CD4-positive, alpha-beta T cell treated with Interleukin-4 for 4 hours (primary cell): ENCODE data around the gene KIAA0753.

Source experiments
- DNase-seq: peaks from one replicate; pipeline ENCODE4 v3.0.0-alpha.2; 2020

Gene KIAA0753

DNA sequence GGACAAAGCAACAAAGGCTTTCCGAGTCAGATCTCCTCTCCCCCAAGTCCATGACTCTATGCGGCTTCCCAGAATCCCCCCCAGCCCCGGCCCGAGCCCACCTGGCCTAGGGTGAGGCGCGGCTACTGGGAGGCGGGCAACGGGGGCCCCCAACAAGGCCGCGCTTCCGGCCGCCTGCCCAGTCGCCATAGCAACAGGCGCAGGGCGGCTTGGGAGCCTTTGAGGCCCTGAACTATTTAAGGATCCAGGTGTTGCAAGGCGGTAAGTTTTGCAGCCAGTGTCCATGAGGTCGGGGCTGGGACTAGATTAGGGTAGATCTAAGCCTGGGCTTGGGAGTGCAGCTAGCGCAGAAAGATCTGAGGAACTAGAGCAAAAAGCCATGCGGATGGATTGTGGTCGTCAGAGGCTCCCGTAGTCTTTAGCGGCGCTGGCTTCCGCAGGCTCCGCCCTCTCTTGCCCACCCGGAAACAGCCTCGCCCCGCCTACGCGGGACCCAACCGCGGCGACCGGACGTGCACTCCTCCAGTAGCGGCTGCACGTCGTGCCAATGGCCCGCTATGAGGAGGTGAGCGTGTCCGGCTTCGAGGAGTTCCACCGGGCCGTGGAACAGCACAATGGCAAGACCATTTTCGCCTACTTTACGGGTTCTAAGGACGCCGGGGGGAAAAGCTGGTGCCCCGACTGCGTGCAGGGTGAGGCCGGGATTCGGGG is at the start of gene KIAA0753, which contains the start of gene TXNDC17:
KIAA0753 (minus strand) TSS at position 176 of the 711 bp plus-strand sequence. CDS start 5,608 bp downstream, outside the sequence.
TXNDC17 (plus strand) TSS at position 525 of the 711 bp plus-strand sequence; CDS start at position 548, 23 bp downstream.
- DNase-seq: peak; percentile 90

DNA sequence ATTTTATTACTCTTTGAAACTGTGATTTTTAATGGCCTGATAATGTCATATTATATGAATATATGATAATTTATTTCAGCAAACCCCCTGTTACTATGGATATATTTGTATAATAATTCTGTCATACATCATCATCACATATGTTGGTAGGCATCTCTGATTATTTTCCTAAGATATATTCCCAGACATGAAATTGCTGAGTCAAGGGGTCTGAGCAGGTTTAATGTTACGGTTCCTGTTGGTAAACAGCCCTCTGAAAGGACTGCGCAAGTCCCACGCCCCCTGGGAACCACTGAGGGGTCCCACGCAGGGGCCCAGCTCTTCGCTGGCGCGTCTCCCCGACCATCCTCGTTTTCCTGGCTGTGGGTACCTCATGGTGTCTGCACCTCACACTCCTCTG is 48.4 kb upstream of the KIAA0753 start:
- no peak for DNase-seq

DNA sequence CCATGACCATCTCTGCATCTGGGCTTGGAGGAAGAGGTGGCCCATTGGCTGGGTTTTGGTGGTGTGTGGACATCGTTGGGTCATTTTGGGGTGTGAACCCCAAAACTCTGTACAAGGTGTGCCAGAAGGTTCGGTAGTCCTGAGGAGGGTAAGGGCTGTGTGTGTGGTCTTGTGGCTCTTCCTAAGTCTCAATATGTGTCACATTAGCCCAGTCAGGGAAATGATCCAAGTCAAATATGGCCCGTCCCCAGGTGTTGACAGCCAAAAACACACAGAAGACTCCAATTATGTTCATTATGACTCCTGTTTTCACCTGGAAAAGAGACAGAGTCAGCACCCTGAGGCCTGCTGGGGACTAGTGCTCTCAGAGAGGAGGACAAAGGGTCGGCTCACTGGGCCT is 45.5 kb upstream of the KIAA0753 start:
- DNase-seq: no peak

DNA sequence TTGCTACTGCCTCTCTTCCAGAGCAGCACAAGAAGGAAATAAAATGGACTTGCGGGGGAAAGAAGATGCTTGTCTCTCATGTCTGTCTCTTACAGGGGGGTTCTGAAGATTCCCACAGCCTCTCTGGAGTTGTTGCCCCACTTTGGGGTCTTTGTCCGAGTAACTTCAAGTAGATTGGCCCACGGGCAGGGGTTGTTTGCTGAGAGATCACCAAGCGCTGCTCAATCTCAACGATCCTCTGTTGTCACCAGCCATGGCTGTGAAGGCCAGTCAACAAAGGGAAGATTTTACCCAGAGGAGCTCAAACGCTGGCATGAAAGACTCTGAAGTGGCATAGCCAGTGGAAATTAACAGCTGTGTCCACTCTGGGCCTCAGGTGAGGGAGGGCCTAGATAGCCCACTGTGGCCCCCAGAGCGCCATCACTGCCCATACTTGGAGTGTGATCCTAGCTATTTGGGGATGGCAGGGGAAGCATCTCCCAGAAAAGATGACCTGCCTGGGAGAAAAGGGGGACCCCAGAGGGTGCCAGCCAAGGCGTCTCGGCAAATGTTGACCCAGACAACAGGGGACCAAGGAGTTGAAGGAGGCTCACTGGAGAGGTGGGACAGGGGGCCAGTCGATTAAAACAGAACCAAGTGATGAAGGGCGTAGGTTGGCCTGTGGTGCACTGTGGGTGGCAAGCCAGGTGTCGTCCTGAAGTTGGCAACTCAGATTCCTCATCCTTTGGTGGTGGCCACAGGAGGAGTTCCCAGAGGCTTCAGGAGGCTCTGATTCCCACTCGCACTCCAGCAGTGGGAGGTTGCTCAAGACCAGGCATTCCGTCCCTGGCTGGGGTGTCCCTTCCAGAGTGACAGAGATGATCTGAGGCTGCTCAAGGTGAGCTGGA is 44.6 kb upstream of the KIAA0753 start:
- no peak for DNase-seq

DNA sequence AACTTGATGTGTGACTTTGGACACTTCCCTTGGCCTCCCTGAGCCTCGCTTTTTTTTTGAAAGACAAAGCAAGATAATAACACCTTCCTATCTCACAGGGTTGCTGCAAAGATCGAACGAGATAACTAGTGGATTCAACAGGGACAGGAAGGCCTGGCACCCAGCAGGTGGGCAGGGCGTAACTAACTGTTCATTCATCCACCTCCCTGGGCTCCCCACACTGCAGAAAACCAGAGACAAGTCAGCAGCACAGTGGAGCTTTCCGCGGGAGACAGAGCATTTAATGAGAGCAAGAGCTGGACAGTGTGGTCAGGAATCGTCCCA is 43.9 kb upstream of the KIAA0753 start:
- DNase-seq: no peak

DNA sequence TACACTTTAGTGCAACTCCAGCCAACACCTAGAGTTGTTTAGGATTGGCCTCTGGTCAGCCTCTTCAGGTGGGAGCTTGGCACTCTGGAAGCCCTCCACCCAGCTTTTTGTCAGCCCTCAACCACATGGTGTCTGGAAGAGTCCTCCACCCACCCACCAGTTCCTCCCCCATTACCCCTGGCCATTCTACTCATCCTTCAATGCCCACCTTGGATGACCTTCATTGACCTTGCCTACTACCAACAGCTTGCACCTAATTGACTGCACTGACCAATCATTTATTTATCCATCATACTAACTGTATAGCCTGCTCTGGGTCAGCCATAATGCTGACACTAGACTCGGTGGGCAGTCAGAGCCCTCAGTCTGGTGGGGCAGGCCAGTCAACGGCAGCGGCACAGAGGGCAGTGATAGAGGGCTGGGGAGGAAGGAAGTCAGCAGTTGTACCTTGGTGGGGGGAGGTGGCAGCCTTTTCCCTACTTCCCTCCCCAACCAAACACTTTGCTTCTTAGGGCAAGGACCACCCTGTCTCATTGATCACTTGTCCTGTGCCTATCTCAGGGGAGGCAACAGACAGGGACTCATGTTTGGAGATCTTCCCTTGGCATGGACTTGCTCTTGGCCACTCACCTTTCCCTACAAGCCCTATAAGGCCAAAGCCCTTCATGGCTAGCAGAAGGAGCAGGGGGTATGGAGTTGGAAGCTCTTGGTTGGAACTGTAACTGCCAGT is 43.4 kb upstream of the KIAA0753 start:
- DNase-seq: no peak

DNA sequence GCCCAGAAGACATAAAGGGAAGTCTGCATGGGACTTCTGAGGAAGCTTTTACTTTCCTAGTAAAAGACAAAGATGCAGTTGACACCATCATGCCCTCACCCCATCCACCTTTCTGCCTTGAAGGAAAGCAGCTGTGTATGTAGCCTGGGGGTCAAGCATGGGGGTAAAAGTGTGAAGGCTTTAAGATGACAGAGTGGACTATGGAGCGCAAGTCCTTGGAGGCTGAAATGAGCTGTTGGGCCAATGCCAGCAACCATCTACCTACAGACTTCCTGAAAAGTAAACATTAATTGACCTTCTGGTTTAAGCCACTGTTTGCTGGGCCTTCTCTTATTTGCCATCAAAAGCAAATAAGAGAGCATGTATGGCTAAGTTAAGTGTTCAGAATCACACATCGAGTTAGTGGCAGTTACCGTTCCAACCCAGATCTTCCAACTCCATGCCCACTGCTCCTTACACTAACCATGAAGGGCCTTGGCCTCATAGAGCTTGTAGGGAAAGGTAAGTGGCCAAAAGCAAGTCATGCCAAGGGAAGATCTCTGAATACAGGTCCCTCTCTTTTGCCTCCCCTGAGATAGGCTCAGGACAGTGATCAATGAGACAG is 42.7 kb upstream of the KIAA0753 start:
- no peak for DNase-seq

DNA sequence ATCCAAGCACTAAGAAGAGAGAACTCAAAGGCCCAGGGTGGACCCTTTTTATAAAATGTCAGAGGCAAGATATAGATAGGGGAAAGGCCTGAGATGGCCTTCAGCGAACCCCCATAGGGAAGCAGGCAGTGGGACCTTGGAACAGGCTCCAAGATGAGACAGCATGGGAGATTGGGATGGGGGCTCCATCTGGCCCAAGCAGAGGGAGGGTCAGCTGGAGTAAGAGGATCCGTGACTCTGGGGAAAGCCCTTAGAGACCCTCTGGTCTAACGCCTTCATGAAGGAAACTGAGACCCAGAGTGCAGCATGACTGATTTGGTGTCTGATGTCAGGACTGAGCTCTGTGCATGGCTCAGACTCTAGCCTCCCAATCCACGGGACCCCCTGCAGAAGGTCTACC is 41.8 kb upstream of the KIAA0753 start:
- no peak for DNase-seq

DNA sequence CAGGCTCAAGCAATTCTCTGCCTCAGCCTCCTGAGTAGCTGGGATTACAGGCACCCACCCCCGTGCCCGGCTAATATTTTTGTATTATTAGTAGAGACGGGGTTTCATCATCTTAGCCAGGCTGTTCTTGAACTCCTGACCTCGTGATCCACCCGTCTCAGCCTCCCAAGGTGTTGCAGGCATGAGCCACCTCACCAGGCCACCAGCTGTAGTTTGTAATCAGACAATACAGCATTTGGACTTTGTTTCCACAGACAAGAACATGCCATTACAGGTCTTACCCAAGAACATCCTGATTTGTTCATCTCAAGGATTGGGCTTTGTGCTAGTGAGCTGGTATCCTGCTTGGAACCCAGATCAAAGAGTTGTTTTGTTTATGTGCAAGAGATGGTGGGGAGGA is 41.2 kb upstream of the KIAA0753 start:
- DNase-seq: no peak

DNA sequence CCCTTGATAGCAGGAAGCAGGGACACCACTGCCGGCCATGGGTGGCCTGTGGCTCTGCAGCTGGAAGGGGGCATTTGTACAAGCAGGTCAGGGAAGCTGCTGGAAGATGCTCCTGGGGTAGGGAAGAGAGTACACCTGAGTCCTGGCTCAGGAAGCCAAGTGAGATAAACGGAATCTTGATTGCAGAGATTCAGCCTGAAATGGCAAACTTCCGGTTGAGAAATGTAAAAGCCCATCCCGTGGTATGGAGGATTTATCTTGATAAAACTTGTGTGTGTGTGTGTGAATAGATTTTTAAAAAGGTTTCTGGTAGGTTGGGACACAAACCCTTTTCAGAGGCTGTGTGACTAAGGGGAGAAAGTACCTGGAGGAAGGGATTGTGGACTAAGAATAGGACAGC is 40.7 kb upstream of the KIAA0753 start:
- no peak for DNase-seq

DNA sequence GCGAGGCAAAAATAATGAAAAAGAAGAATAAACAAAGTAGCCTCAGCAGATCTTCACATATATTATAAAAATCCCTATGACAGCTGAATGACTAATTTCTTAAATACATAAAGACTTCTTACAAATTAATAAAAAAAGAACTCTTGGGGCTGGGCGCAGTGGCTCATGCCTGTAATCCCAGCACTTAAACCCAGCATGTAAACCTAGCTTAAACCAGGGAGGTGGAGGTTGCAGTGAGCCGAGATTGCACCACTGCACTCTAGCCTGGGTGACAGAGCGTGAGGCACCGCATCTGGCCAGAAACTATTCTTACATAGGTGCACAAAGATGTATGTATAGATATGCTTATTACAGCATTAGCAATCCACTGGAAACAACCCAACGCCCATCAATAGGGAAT is 38.7 kb upstream of the KIAA0753 start:
- DNase-seq: no peak

DNA sequence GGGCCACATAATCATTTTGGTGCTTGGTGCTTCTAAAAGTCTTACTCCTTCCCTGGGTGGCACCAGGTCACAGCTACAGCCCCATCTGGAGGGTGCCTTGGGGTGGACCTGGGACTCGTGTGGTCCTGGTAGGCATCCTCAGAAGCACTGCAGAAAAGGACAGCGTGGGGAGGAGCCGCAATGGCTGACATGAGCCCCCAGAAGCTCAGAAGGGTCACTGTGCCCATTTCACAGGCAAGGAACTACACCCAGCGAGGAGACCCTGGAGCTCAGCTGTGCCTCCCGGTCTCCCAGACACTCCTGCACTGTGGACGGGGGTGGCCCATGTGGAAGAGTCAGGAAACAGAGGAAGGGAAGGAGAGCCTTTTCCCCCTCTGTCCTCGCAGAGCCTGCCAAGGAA is 37.4 kb upstream of the KIAA0753 start:
- DNase-seq: no peak

DNA sequence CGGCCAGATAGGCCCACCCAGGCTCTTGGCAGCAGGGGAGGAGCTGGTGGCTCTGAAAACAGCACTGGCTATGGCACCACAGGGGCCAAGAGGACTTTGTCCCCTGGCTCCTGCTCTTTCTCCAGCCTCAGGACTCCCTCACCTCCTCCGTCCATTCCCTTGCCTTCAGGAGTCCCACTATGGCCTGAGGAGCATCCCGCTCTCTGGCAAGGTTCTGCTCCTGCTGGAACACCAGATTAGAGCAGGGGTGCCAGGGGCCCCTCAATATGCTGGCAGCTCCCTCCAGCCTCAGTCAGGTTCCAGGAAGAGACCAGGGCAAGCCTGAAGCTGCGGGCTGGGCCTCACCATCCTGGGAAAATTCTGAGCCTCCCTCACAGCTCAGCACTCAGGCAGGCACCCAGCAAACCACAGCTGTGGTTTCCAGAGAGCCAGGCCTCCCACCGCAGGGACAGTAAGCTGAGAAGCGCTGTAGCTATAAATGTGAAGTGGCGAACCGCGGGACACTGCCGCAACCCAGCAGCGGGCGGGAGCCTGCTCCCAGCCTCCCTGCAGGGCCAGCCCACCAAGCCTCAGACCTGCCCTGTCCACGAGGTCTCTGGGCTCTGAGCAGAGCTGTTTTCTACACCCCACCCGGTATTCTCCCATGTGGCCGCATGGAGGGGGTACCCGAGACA is 36.8 kb upstream of the KIAA0753 start:
- no peak for DNase-seq

DNA sequence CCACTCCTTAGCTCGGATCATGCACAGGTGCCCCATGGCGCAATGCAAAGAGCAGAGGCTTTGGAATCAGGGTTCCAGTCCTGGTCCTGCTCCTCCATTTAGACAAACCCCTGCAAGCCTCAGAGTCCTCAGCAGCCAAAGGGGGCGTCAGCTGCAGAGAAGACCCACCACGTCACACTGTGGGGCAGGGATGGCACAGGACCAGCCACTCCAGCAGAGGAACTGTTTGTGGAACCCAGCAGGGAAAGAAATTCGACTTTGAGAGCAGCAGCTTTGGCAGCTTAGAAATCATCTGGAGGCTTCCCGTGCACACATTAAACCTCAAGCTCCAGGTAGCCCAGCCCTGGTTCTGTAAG is 36.3 kb upstream of the KIAA0753 start:
- no peak for DNase-seq

DNA sequence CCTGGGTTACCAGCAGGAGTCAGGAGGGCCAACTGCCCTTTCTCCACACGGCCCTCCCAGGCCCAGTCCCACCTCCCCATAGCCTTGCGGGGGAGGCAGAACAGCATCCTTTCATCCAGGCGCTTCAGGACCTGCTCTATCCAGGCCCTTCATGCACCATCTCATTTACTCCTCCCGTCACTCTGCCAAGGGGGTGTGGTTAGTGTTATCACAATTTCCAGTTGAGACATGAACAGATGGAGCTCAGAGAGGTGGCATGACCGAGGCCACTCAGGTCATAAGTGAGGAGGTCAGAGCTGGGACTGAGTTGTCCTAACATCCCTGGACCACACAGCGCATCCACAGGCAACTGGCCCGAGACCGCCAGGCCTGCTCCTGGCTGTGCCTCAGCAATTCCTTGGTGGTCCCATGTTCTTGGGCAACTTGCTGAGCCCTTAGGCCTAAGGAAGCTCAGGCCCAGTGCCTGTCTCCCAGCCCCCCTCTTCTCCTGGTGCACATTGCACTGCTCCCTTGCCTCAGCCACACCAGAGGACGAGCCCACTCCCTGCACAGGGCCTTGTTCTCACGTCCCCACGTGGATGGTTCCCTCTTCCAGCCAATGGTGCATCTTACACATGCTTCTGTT is 34.8 kb upstream of the KIAA0753 start:
- no peak for DNase-seq

DNA sequence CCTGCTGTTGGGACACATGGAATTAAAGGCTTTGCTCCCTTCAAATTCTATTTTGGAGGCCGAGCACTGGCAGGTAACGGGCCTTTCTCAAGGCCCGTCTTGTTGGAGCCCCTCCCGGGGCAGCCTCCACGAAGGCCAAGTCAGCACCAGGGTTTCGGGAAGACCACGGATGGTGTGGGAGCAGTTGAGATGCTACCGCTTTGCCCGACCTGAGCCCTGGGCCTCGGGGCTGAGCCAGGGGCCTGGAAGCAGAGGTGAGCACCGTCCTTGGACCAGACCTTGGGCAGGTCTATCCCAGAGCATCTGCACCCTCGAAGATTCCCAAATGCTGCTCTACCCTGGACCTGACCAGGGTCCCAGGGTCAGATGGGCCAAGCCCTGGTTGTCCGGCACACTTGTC is 34.1 kb upstream of the KIAA0753 start:
- DNase-seq: no peak

DNA sequence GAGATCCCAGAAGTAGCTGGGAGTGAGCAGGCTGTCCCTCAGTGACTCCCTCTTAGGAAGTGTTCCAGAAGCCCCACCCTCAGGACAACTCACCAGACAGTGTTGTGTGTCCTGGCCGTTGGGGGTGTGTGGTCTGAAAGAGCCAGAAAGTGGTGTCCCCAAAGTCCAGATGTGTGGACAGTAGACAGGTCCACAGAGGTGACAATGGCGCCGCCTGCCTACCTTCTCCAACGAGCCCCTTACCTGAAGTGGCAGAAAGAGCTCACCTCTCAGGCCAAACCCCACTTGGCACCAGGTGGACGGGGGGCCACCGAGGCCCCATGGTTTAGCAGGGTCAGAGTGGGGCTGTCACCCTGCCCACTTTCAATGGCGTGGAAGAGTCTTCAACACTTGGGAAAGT is 30.9 kb upstream of the KIAA0753 start:
- DNase-seq: no peak

DNA sequence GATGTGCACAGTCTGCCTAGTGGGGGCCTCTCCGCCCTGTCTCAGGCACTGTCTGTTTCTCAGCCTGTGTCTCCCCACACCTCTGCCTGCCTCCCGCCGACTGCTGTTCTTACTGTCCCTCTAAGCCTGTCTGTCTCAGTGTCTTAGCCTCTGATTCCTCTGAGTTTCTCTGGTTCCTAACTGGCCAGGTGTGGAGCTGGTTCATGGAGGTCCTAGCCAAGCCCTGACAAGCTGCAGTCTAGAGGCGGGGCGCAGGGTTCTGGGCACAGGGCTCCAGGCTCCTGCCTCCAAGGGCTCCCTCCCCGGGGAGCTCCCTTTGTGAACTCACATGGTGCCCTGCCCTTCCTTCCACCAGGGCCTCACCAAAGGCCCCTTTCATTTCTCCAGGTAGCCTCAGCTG is 30.5 kb upstream of the KIAA0753 start:
- no peak for DNase-seq

DNA sequence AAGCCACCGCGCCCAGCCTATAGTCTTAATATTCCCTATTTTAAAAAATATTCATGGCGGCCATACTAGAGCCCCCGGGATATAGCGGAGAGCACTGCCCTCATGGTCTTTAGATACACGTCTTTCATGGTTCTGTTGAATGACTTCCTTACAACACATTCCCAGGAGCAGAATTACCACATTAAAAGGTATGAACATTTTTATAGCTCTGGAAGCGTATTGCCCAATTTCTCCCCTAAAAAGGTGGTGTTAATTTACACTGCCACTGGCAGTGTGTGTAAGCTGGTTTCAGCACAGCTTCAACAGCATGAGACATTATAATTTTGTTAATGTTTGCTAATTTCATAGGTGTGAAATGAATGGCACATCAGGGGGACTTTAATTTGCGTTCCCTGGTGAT is 30.1 kb upstream of the KIAA0753 start:
- no peak for DNase-seq

DNA sequence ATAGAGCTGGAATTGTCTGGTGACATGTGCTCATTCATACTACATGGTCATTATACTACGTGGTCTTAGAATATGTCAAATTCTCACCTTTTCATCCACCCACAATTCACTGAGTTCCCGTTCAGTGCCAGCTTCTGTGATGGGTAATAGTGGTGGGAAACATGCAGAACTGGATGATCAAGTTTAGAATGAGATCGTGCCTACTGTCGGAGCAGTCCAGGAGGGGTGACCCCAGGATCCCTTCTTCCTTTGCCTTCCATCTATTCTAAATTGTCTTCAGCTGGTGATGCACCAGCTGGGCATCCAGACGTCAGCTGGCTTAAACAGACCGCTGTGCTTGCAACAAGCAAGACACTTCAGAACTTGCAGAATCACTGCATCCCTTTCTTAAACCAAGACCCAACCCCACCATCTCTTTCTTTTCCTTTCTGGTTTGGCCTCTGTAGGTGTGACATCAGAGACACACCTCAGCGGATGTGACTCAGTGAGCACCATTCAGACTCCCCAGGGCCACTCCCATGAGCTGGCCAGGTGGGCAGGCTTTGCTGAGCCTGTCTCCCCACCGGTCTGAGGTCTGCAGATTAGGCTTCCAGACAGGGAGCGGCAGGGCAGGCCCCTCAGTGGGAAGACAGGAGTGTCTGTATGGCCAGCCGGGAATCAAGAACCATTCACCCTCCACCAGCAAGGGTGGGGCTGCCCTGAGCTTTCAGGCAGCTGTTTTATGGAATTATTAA is 29.1 kb upstream of the KIAA0753 start:
- DNase-seq: no peak

DNA sequence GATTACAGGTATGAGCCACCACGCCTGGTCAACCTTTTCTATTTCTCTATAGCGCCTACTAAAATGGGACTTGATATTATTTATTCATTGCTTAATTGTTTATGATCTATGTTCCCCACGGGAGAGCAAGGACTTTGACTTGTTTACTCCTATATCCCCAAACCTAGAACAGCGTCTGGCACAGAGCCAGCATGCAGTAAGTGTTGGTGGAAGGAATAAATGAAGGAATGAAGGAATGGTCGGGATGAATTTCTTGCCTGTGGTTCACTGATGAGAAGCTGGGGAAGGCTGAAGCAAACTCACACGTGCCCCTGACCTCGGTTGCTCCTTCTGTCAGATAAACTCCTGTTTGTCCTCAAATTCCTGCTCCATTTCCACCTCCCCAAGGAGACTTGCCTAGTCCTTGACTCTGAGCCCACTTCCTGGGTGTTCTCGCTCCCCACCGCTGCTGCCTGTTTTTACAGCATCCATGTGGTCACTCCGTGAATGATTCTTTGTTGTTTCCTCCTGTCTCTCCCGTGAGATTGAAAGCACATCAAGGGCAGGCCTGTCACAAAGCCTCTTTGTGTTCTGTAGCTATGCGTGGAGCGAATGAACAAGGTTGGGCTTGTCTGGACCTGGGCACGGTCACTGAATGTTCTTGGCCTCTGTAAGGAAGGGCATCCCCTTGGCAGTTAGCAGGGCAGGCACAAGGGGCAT is 28.4 kb upstream of the KIAA0753 start:
- DNase-seq: no peak
